Measurements from ENCODE around the gene GINS3. TPM values are rescaled to one million over a fixed set of nuclear protein-coding genes. Genes with fewer than 3 reads are reported as not detected.

Gene GINS3
- total RNA-seq, 2 donors from 2014 or later: 18.1 to 23.9 TPM

DNA sequence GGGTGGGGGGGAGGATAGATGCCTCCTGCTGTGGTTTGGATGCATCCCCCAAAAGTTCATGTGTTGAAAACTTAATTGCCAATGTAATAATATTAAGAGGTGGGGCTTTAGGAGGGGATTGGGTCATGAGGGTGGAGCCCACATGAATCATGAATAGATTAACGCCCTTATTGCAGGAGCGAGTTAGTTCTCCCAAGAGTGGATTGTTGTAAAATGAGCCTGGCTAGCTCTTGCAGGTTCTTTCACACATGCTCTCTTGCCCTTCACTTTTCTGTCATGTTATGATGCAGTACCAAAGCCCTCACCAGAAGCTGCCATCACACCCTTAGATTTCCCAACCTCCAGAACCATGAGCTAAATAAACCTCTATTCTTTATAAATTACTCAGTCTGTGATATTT lies 52.0 kb downstream of the GINS3 start:
- Mint-ChIP-seq H3K9me3 (no peaks in the 10 kb centered on the region), H3K4me1 (ENCODE audit: low read depth) (no peaks in the 10 kb centered on the region), H3K36me3 (ENCODE audit: insufficient read depth in 2 of 2) (no peaks in the 10 kb centered on the region), H3K4me3 (no peak overlapping the region), H3K27me3 (ENCODE audit: low read depth) (no peaks in the 10 kb centered on the region), H3K27ac (no peak overlapping the region)
- DNase-seq (no peak), ATAC-seq (replicated peaks in 1 of 2) (no peak)

DNA sequence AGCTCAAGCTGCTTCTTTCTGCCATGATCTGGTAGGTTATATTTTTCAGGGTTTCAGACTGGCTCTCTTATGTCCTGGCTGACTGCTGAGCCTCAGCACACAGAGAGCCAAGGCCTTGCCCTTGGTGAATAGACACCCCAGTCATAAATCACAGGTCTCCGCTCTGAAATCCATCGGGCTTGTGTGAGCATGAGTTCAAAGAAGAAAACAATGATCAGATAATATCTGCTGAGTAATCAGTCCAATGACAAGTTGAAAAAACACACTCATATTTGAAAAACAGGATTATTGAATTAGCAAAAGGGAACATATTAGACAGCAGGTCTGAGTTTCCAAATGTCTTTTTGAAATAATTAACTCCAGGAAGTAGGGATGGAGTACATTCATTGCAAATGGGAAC lies 56.6 kb downstream of the GINS3 start:
- no peak for DNase-seq
- no peaks in the 10 kb centered on the region for H3K4me1 Mint-ChIP-seq (ENCODE audit: low read depth)
- no peak overlapping the region for H3K4me3 Mint-ChIP-seq
- H3K27ac Mint-ChIP-seq: no peak overlapping the region
- H3K9me3 Mint-ChIP-seq: no peaks in the 10 kb centered on the region
- no peaks in the 10 kb centered on the region for H3K36me3 Mint-ChIP-seq (ENCODE audit: insufficient read depth in 2 of 2)
- ATAC-seq (replicated peaks in 1 of 2): no peak
- peaks cover 14% of the 10 kb centered on the region for H3K27me3 Mint-ChIP-seq (ENCODE audit: low read depth)

DNA sequence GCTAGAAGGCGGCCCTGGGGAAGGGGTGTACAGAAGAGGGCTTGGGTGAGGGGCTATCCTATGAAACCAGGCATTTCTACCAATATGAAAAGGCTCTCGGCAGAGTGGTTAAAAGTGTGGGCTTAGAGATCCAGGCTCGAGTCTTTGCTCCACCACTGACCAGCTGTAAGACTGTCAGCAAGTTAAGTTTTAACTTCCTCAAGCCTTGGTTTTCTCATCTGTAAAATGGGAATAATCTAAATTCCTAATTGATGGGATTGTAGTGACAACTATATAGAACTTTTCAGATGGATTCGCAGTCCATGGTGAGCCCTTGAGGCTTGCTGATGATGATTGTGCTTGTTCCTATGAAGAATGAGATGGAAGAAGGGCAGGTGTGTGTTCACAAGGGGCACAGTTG lies 57.0 kb downstream of the GINS3 start:
- ATAC-seq (replicated peaks in 1 of 2) (no peak), DNase-seq (no peak)
- Mint-ChIP-seq H3K27me3 (ENCODE audit: low read depth) (peaks cover 14% of the 10 kb centered on the region), H3K27ac (no peak overlapping the region), H3K9me3 (no peaks in the 10 kb centered on the region), H3K4me1 (ENCODE audit: low read depth) (no peaks in the 10 kb centered on the region), H3K36me3 (ENCODE audit: insufficient read depth in 2 of 2) (no peaks in the 10 kb centered on the region), H3K4me3 (no peak overlapping the region)

DNA sequence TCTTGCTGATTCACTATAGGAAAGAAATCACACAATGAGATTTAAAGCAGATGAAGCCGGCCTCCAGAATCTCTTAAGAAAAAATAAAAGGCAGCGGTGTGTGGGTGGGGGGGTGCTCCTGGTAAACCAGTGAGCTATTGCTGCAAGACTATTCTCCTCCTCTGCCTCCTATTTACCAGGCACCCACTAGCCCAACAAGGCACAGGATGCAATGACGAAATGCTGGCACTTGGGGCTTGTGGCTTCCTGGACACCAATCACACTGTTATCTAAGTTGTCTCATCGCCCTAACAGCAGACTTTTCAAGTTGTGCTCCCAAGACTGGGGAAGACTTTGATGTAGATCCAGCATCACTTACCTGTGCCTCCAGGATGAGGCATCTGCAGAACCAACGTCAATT lies 57.5 kb downstream of the GINS3 start:
- Mint-ChIP-seq H3K27me3 (ENCODE audit: low read depth) (peaks cover 14% of the 10 kb centered on the region), H3K27ac (no peak overlapping the region), H3K4me1 (ENCODE audit: low read depth) (no peaks in the 10 kb centered on the region), H3K4me3 (no peak overlapping the region), H3K36me3 (ENCODE audit: insufficient read depth in 2 of 2) (no peaks in the 10 kb centered on the region), H3K9me3 (no peaks in the 10 kb centered on the region)
- no peak for ATAC-seq (replicated peaks in 1 of 2)
- DNase-seq: no peak

DNA sequence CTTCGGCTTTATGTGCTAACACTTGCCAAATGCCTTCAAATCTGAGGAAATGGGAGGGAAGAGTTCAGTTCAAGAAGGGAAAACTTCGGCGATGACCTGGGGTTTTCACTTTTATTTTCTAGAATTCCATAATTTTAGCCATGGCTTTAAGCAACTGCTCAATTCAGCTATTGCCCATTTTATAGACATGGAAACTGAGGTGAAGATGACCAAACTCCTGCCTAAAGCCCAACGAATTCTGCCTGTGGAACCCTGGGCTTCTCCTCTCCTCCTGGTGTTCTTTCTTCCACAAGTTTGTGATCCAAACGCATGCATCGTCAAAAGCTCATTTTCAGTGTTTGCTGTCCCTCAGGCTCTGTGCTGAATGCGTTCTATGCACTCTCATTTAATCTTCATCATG lies 58.3 kb downstream of the GINS3 start:
- H3K4me3 Mint-ChIP-seq: no peak overlapping the region
- ATAC-seq (replicated peaks in 1 of 2) (no peak), DNase-seq (no peak)
- no peak overlapping the region for H3K27ac Mint-ChIP-seq
- H3K36me3 Mint-ChIP-seq (ENCODE audit: insufficient read depth in 2 of 2): no peaks in the 10 kb centered on the region
- H3K4me1 Mint-ChIP-seq (ENCODE audit: low read depth): no peaks in the 10 kb centered on the region
- peaks cover 14% of the 10 kb centered on the region for H3K27me3 Mint-ChIP-seq (ENCODE audit: low read depth)
- H3K9me3 Mint-ChIP-seq: no peaks in the 10 kb centered on the region

DNA sequence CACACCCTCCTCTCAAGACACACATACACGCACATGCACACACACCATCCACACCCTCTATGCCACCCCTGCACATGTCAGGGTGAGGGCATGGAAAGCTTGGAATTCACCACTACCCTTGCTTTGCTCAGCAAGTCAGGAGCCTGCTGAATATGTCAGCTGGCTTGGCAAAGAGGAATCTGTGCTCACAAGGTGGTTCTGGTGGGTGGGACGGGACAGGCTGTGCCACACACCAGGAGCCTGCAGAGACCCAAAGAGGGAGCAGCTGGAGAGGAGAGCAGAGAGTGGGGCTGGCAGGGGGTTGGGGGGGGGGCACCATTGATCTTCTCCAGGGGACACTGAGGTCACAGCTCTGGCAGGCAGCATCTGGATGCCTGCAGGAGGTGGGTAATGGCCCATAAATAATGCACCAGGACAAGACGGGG lies 59.0 kb downstream of the GINS3 start:
- Mint-ChIP-seq H3K4me1 (ENCODE audit: low read depth) (no peaks in the 10 kb centered on the region), H3K36me3 (ENCODE audit: insufficient read depth in 2 of 2) (no peaks in the 10 kb centered on the region), H3K27ac (no peak overlapping the region), H3K9me3 (no peaks in the 10 kb centered on the region), H3K4me3 (no peak overlapping the region), H3K27me3 (ENCODE audit: low read depth) (peaks cover 14% of the 10 kb centered on the region)
- ATAC-seq (replicated peaks in 1 of 2): no peak
- DNase-seq: no peak

DNA sequence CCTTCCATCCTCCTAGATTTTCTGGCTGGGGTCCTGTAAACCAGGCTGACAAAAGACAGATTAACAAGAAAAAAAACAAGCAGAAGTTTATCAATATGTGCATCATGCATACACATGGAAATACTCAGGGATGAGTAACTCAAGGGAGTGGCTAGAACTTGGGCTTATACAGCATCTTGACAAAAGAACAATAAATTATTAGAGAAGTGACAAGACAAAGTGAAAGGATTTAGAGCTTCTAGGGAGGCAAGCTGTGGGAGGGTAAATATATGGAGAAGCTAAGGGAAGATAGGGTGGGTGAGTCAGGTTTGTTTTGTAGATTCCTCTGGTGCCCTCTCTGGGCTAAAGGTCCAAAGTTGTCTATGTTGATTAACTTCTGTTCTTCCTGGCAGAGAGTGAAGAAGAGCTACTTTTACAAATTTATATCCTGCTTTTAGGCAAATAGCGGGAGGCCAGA lies 59.7 kb downstream of the GINS3 start:
- H3K4me3 Mint-ChIP-seq: no peak overlapping the region
- H3K27ac Mint-ChIP-seq: no peak overlapping the region
- peaks cover 20% of the 10 kb centered on the region for H3K27me3 Mint-ChIP-seq (ENCODE audit: low read depth)
- H3K4me1 Mint-ChIP-seq (ENCODE audit: low read depth): no peaks in the 10 kb centered on the region
- no peaks in the 10 kb centered on the region for H3K9me3 Mint-ChIP-seq
- no peak for ATAC-seq (replicated peaks in 1 of 2)
- no peak for DNase-seq
- no peaks in the 10 kb centered on the region for H3K36me3 Mint-ChIP-seq (ENCODE audit: insufficient read depth in 2 of 2)

DNA sequence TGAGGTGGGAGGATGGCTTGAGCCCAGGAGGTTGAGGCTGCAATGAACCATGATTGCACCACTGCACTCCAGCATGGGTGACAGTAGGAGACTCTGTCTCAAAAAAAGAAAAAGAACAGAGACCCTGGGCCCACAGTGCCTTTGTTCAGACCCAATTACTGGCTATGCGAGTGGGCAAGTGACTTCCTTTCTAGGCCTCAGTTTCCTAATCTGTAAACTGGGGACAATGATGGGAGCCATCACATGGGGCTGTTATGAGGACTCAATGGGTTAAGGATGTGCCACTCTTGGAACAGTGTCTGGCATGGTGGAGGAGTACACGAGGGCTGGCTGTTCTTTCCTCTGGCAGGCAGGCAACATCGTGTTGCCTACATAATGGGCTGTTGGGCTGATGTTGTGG lies 60.4 kb downstream of the GINS3 start:
- Mint-ChIP-seq H3K4me1 (ENCODE audit: low read depth) (no peaks in the 10 kb centered on the region), H3K27me3 (ENCODE audit: low read depth) (peaks cover 20% of the 10 kb centered on the region), H3K27ac (no peak overlapping the region), H3K36me3 (ENCODE audit: insufficient read depth in 2 of 2) (no peaks in the 10 kb centered on the region), H3K4me3 (no peak overlapping the region), H3K9me3 (no peaks in the 10 kb centered on the region)
- no peak for ATAC-seq (replicated peaks in 1 of 2)
- no peak for DNase-seq

DNA sequence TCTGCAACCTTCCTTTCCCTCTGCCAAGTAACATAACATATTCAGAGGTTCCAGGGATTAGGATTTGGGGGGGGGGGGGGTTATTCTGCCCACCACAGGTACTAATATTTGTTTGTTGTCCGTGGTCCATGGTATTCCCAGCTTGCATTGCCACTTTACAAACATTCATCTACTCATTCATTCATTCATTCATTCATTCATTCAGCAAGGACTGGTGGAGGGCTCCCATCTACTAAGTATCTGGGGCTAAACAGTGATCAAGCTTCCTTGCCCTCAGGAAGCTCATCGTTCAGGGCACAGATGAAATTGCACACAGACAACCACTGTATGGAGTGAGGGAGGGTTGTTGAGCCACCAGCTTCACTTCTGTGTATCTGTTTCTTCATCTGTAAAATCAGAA lies 61.9 kb downstream of the GINS3 start:
- Mint-ChIP-seq H3K27me3 (ENCODE audit: low read depth) (peaks cover 20% of the 10 kb centered on the region), H3K4me3 (no peak overlapping the region), H3K4me1 (ENCODE audit: low read depth) (peaks cover 3% of the 10 kb centered on the region), H3K9me3 (no peaks in the 10 kb centered on the region), H3K27ac (no peak overlapping the region), H3K36me3 (ENCODE audit: insufficient read depth in 2 of 2) (no peaks in the 10 kb centered on the region)
- ATAC-seq (replicated peaks in 1 of 2) (no peak), DNase-seq (no peak)

DNA sequence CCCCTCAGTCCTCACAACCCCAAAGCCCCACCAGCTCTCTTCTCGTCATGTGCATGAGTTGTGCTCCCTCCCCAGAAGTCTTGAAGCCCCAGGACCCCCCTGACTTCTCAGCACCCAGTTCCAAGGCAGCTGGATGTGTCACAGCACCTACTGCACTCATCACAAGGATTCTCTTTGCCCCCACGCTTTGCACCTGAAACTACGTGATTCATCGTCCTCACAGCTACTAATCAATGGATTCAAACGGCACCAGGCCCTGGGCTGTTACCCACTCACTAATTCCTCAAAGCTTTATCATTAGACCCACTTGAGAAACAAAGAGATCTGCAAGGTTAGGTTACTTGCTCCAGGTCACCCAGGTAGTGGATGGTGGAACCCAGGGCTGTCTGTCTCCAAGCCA lies 62.6 kb downstream of the GINS3 start:
- DNase-seq: no peak
- Mint-ChIP-seq H3K27me3 (ENCODE audit: low read depth) (peaks cover 20% of the 10 kb centered on the region), H3K27ac (no peak overlapping the region), H3K9me3 (no peaks in the 10 kb centered on the region), H3K4me3 (no peak overlapping the region), H3K4me1 (ENCODE audit: low read depth) (peaks cover 10% of the 10 kb centered on the region), H3K36me3 (ENCODE audit: insufficient read depth in 2 of 2) (no peaks in the 10 kb centered on the region)
- ATAC-seq (replicated peaks in 1 of 2): no peak

Other genes starting within 250 kb of the GINS3 start
- 100 to 1,000 TPM; 121 to 133 TPM for gene CSNK2A2, start 194.4 kb upstream of the GINS3 start, total RNA-seq
- not detected for gene PRSS54, start 97.4 kb upstream of the GINS3 start, total RNA-seq
- 1 to 10 TPM; 5.2 TPM for gene NDRG4, start 107.7 kb downstream of the GINS3 start, total RNA-seq
- 10 to 100 TPM in 1 of 2 donors, 1 to 10 TPM in 1; 9.1 to 11.6 TPM for gene SETD6, start 123.0 kb downstream of the GINS3 start, total RNA-seq
- 100 to 1,000 TPM; 295 to 315 TPM for gene CNOT1, start 237.4 kb downstream of the GINS3 start, total RNA-seq